ENCODE measurements around the gene RAB8B.

RAB8B gene

GRCh38 chr15:63243776-63244175, 54.4 kb downstream of the RAB8B start:
- no peak for TF ChIP-seq CTCF (IDR thresholded peaks at IDR 0.05; ENCODE audit: low read depth, low read length)
- no peak for TF ChIP-seq MAX (IDR thresholded peaks at IDR 0.05; ENCODE audit: low read depth, low read length)
- TF ChIP-seq MYC (IDR thresholded peaks at IDR 0.05; ENCODE audit: low read depth, low read length), result no peak
- TF ChIP-seq POLR2A (IDR thresholded peaks at IDR 0.05; ENCODE audit: extremely low read depth, insufficient read length), result no peak
- H3K4me3 ChIP-seq (ENCODE audit: low read depth, low read length), result no peak overlapping the region
- DNase-seq (ENCODE audit: low read depth), result no peak

- TF ChIP-seq MAX (IDR thresholded peaks at IDR 0.05; ENCODE audit: low read depth, low read length) (no peak), CTCF (IDR thresholded peaks at IDR 0.05; ENCODE audit: low read depth, low read length) (no peak), POLR2A (IDR thresholded peaks at IDR 0.05; ENCODE audit: extremely low read depth, insufficient read length) (no peak)
- H3K4me3 ChIP-seq (ENCODE audit: low read depth, low read length), result no peak overlapping the region
- no peak for DNase-seq (ENCODE audit: low read depth)
These were observed 55.0 kb downstream of the RAB8B start for GRCh38 chr15:63244399-63244798.

- H3K4me3 ChIP-seq (ENCODE audit: low read depth, low read length), result no peak overlapping the region
These were observed 55.7 kb downstream of the RAB8B start for GRCh38 chr15:63244976-63245645.

GRCh38 chr15:63246691-63247469, 57.5 kb downstream of the RAB8B start:
- DNase-seq (ENCODE audit: low read depth), result peak; percentile 95
- no peak overlapping the region for H3K4me3 ChIP-seq (ENCODE audit: low read depth, low read length)
- TF ChIP-seq POLR2A (IDR thresholded peaks at IDR 0.05; ENCODE audit: extremely low read depth, insufficient read length), result no peak
- peak; percentile 74 for TF ChIP-seq MAX (IDR thresholded peaks at IDR 0.05; ENCODE audit: low read depth, low read length)
- TF ChIP-seq CTCF (IDR thresholded peaks at IDR 0.05; ENCODE audit: low read depth, low read length), result no peak
- TF ChIP-seq MYC (IDR thresholded peaks at IDR 0.05; ENCODE audit: low read depth, low read length), result peak; percentile 45; the same call in 1 of the 2 replicates

More at GRCh38 chr15:63244976-63245645, 55.7 kb downstream of the RAB8B start:
- no peak for TF ChIP-seq CTCF (IDR thresholded peaks at IDR 0.05; ENCODE audit: low read depth, low read length)
- no peak for TF ChIP-seq MYC (IDR thresholded peaks at IDR 0.05; ENCODE audit: low read depth, low read length)
- TF ChIP-seq POLR2A (IDR thresholded peaks at IDR 0.05; ENCODE audit: extremely low read depth, insufficient read length), result no peak
- TF ChIP-seq MAX (IDR thresholded peaks at IDR 0.05; ENCODE audit: low read depth, low read length), result no peak
- DNase-seq (ENCODE audit: low read depth), result no peak

- no peak overlapping the region for H3K4me3 ChIP-seq (ENCODE audit: low read depth, low read length)
- TF ChIP-seq MYC (IDR thresholded peaks at IDR 0.05; ENCODE audit: low read depth, low read length), result no peak
- TF ChIP-seq MAX (IDR thresholded peaks at IDR 0.05; ENCODE audit: low read depth, low read length), result no peak
- TF ChIP-seq CTCF (IDR thresholded peaks at IDR 0.05; ENCODE audit: low read depth, low read length), result no peak
- no peak for TF ChIP-seq POLR2A (IDR thresholded peaks at IDR 0.05; ENCODE audit: extremely low read depth, insufficient read length)
- no peak for DNase-seq (ENCODE audit: low read depth)
These were observed 61.0 kb downstream of the RAB8B start for GRCh38 chr15:63250312-63250965.

All from NB4 (cell line).